NCI-H1436 (cell line): ENCODE measurements around the gene GDPD2.
A peak's percentile ranks its signal among the peaks of the same experiment; 100 is the strongest.

Experiments
- DNase-seq: peaks from one replicate; lab custom pipeline; 2025; lab: John Stamatoyannopoulos, UW

GDPD2 gene

GRCh38 chrX:70476166-70476933 is 53.2 kb downstream of the GDPD2 start:
- DNase-seq: peak; percentile 19

DNA sequence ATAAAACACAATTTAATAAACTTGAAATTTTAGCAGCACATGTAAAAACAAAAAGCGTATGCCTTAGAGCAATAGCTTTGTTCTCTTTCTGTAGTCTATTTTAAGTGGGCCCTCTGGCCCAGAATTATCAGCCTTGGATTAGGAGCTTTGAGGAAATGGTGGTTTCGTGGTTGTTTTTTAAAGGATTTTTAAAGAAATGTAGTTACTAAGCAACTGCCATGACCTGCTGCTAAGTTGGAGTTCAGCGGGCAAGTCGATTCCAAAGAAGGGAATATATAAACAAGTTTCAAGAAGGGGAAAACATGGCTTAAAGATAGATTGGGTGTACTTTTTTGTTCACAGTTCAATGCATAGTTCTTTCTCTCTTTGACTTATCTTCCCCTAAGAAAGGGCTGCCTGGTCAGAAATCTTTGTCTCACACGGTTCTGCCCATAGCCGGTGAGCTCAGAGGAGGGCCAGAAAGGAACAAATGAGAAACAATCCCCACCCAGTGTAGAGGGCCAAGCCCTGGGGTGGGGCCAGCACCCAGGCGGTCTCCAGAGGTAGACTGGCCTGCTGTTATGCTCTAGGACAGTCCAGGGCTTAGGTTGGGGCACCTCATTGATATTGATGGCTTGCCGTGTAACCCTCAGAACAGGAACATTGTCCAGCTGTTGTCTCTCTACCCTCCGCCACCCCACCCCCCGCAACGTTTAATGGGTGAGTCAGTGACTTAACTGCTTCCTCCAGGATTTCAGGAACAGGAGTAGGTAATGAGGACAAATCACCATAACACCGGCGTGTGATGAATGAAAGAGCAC is 54.0 kb downstream of the GDPD2 start:
- no peak for DNase-seq

- no peak for DNase-seq
These were observed 54.6 kb downstream of the GDPD2 start for GRCh38 chrX:70477734-70478075.

DNA sequence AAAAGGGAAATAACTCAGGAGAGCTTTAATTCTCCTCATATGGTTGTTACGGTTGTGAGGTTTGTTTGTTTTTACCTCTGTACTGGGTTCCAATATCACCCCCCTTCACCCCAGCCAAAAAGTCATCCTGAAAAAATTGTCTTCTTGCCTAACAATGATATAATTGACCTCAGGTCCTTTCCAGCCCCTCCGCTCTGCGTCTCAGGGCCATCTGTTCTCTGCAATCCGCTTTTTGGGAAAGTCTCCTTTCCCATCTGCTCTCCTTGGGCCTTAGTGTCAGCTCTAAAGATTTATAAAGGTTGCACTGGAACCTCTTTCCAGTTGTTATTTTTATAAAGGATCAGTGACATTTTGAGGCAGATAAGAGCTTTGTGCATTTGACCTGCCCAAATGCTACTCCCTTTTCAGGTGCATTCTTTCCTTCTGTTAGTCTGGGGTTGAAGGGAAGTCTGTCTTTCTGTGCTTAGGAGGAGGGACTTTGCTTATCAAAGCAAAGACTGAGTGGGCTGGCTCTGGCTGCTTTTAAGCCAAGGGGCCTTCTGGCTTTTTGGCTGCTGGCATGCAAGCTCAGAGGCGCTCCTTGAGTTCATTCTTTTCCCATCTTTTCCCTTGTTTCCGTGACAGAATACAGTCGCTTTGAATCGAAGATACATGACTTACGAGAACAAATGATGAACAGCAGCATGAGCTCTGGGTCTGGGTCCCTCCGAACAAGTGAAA is 55.6 kb downstream of the GDPD2 start:
- no peak for DNase-seq

- DNase-seq: no peak
These were observed 56.3 kb downstream of the GDPD2 start for GRCh38 chrX:70479247-70479921.

GRCh38 chrX:70479922-70480659 is 57.0 kb downstream of the GDPD2 start:
- no peak for DNase-seq

DNA sequence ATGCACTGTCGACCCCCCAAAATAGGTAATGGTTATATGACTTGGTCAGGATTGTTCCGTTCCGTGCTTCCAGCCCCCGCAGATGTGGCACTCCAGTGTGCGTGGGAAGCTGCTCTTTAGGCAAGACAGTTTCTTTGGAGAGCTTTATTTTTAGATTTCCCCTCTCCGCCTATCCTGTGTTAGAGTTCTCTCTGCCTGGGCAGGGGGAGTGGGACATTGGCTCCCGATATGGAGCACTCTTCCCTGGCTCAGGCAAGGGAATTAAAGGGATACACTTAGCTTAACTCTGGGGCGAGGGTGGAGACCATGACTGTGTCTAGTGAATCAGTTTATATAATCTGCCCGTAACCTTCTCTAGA is 57.5 kb downstream of the GDPD2 start:
- DNase-seq: no peak

DNA sequence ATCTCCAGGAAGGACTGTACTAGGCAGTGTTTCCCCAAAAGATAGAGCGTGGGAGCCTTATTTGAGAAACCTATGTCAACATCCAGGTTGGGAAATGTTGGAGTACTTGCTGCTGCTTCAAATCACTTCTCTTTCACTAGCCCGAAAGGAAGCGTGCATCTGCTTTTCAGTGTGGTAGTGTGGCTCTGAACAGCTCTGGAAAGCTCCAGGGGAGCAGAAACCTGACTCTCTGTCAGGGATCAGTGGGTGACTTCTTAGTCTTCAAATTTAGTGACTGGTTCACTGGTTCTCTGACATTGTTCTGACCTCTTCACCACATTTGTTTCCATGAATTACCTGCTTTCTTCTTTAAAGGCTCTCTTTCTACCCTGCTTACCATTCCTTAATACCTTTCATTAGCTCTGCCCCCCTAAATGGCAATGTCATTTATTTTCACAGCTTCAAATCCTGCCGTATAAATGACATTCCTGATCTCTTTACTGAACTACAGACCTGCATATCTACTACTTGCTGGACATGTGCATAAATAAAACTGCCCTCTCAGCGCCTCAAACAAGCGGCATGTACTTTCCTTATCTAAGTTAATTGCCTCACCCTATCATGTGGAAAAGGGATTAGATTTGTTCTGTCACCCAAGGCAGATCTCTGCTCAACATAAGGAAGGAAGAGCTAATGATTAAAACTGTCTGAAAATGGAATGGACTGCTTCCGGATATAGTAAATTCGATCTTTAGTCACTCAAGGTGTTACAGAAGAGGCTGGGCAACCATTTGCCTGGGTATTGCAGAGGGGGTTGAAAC is 58.6 kb downstream of the GDPD2 start:
- DNase-seq: no peak

GRCh38 chrX:70482300-70482699 is 59.2 kb downstream of the GDPD2 start:
- DNase-seq: no peak
